ENCODE results near the gene ADAMTS8. TPM values are rescaled to one million over a fixed set of nuclear protein-coding genes. Genes with fewer than 3 reads are reported as not detected.
"Not testable (repeated sequence)": the region's sequence is repeated elsewhere in the genome, so short reads cannot be mapped to it uniquely, and the experiment has no call there.

The ADAMTS8 gene
- total and polyA plus RNA-seq, 8 donors = 0.58 to 24.1 (median 4.8) TPM

GRCh38 chr11:130441719-130442118 is 13.3 kb upstream of the ADAMTS8 start:
- TF ChIP-seq POLR2A (IDR thresholded peaks at IDR 0.05) = no peak
- TF ChIP-seq POLR2AphosphoS5 (IDR thresholded peaks at IDR 0.05) = no peak
- no peak for TF ChIP-seq EP300 (IDR thresholded peaks at IDR 0.05)
- TF ChIP-seq CTCF (IDR thresholded peaks at IDR 0.05) = no peak
- H3K4me3 ChIP-seq = no peak overlapping the region
- H3K27me3 ChIP-seq = no peaks in the 10 kb centered on the region
- 71 to 95% (median 89%) methylated on average over 2 of the region's 2 CpGs for WGBS, 5 donors
- no peaks in the 10 kb centered on the region for H3K36me3 ChIP-seq
- no peaks in the 10 kb centered on the region for H3K4me1 ChIP-seq
- intact Hi-C loops (cut with DNase I; ENCODE audit: low total_unique reads) = loop anchor here (10.0 kb wide), 1 partner anchor 203 kb away; no protein-coding TSS in a partner anchor
- no peaks in the 10 kb centered on the region for H3K9me3 ChIP-seq
- DNase-seq = no peak
- no peak overlapping the region for H3K27ac ChIP-seq

- WGBS, 5 donors = 85 to 99% (median 89%) methylated on average over 6 of the region's 6 CpGs
- Histone ChIP-seq H3K27ac (no peak overlapping the region), H3K9me3 (no peaks in the 10 kb centered on the region), H3K36me3 (no peaks in the 10 kb centered on the region), H3K4me1 (peaks cover 0 to 13% (median 6%) of the 10 kb centered on the region in 4 donors), H3K27me3 (no peaks in the 10 kb centered on the region), H3K4me3 (no peak overlapping the region)
- intact Hi-C loops (cut with DNase I; ENCODE audit: low total_unique reads) = loop anchor here (10.0 kb wide), 1 partner anchor 205 kb away; no protein-coding TSS in a partner anchor
- TF ChIP-seq POLR2AphosphoS5 (IDR thresholded peaks at IDR 0.05) (no peak), POLR2A (IDR thresholded peaks at IDR 0.05) (no peak), CTCF (IDR thresholded peaks at IDR 0.05) (no peak), EP300 (IDR thresholded peaks at IDR 0.05) (no peak)
- DNase-seq = no peak
Measured at GRCh38 chr11:130439876-130440275, 11.5 kb upstream of the ADAMTS8 start.

GRCh38 chr11:130439160-130439519 is 10.7 kb upstream of the ADAMTS8 start:
- H3K4me3 ChIP-seq = no peak overlapping the region
- no peaks in the 10 kb centered on the region for H3K9me3 ChIP-seq
- no peaks in the 10 kb centered on the region for H3K27me3 ChIP-seq
- no peak overlapping the region for H3K27ac ChIP-seq
- peaks cover 0 to 16% (median 8%) of the 10 kb centered on the region in 4 donors for H3K4me1 ChIP-seq
- intact Hi-C loops (cut with DNase I; ENCODE audit: low total_unique reads) = no loop called here
- H3K36me3 ChIP-seq = no peaks in the 10 kb centered on the region
- DNase-seq = no peak
- WGBS, 5 donors = 75 to 86% (median 84%) methylated on average over 4 of the region's 4 CpGs
- TF ChIP-seq CTCF (IDR thresholded peaks at IDR 0.05) = no peak
- no peak for TF ChIP-seq POLR2AphosphoS5 (IDR thresholded peaks at IDR 0.05)
- no peak for TF ChIP-seq EP300 (IDR thresholded peaks at IDR 0.05)
- no peak for TF ChIP-seq POLR2A (IDR thresholded peaks at IDR 0.05)

- H3K27me3 ChIP-seq; DNase-seq; H3K27ac ChIP-seq; H3K4me3 ChIP-seq; H3K9me3 ChIP-seq; H3K36me3 ChIP-seq; intact Hi-C loops (cut with DNase I; ENCODE audit: low total_unique reads): not testable (repeated sequence)
- peaks cover 0 to 19% (median 8%) of the 10 kb centered on the region in 4 donors for H3K4me1 ChIP-seq
- 80 to 97% (median 93%) methylated on average over 10 of the region's 10 CpGs for WGBS, 5 donors
Measured at GRCh38 chr11:130438401-130439159, 10.2 kb upstream of the ADAMTS8 start.

- no peak for TF ChIP-seq POLR2A (IDR thresholded peaks at IDR 0.05)
- no peak for TF ChIP-seq CTCF (IDR thresholded peaks at IDR 0.05)
- TF ChIP-seq POLR2AphosphoS5 (IDR thresholded peaks at IDR 0.05) = no peak
- TF ChIP-seq EP300 (IDR thresholded peaks at IDR 0.05) = no peak
- 86 to 99% (median 95%) methylated on average over 7 of the region's 7 CpGs for WGBS, 5 donors
- Histone ChIP-seq H3K4me1 (peaks cover 0 to 19% (median 8%) of the 10 kb centered on the region in 4 donors), H3K4me3 (no peak overlapping the region), H3K27me3 (no peaks in the 10 kb centered on the region), H3K36me3 (no peaks in the 10 kb centered on the region), H3K9me3 (no peaks in the 10 kb centered on the region), H3K27ac (no peak overlapping the region)
- DNase-seq = no peak
- intact Hi-C loops (cut with DNase I; ENCODE audit: low total_unique reads) = no loop called here
Measured at GRCh38 chr11:130437848-130438247, 9.4 kb upstream of the ADAMTS8 start.

Measured in stomach (tissue), 9 donors.